GM23248 (cell line): ENCODE data around the gene DIP2C. TPM values are rescaled to one million over a fixed set of nuclear protein-coding genes. Genes with fewer than 3 reads are reported as not detected.

Experiments
- DNase-seq: peaks from one replicate; pipeline ENCODE4 v3.0.0-alpha.2; 2015
- H2AFZ ChIP-seq: fragments of 200-600 bp; sonication (generic); 2 replicates; pipeline ENCODE4 v1.6.1; 2016; ENCODE audit warnings: antibody characterized with exemption
- H3F3A ChIP-seq: fragments of 200-600 bp; sonication (generic); 2 replicates; pipeline ENCODE4 v1.6.1; 2016; ENCODE audit warnings: mild to moderate bottlenecking, antibody characterized with exemption, mixed run types; ENCODE audit not compliant: insufficient read depth
- H3K27ac ChIP-seq: fragments of 200-600 bp; sonication (generic); 2 replicates; pipeline ENCODE4 v1.5.1; 2016; ENCODE audit warnings: mild to moderate bottlenecking
- H3K27me3 ChIP-seq: fragments of 200-600 bp; sonication (generic); replicated peaks from 2 replicates; pipeline ENCODE4 v1.6.1; 2016; ENCODE audit warnings: mild to moderate bottlenecking; ENCODE audit not compliant: insufficient read depth
- H3K36me3 ChIP-seq: fragments of 200-600 bp; sonication (generic); 2 replicates; pipeline ENCODE4 v1.6.1; 2016; ENCODE audit warnings: low read depth, mild to moderate bottlenecking
- H3K4me1 ChIP-seq: fragments of 200-600 bp; sonication (generic); 2 replicates; pipeline ENCODE4 v1.6.1; 2016; ENCODE audit warnings: mild to moderate bottlenecking; ENCODE audit not compliant: insufficient read depth
- H3K4me2 ChIP-seq: fragments of 200-600 bp; sonication (generic); one replicate; pipeline ENCODE4 v1.6.1; 2016; ENCODE audit warnings: mild to moderate bottlenecking; ENCODE audit not compliant: unreplicated experiment
- H3K4me3 ChIP-seq: fragments of 200-600 bp; sonication (generic); 2 replicates; pipeline ENCODE4 v1.5.1; 2016; ENCODE audit warnings: mild to moderate bottlenecking
- H3K79me2 ChIP-seq: fragments of 200-600 bp; sonication (generic); 2 replicates; pipeline ENCODE4 v1.6.1; 2016; ENCODE audit warnings: mild to moderate bottlenecking; ENCODE audit not compliant: insufficient read depth
- H3K9ac ChIP-seq: fragments of 200-600 bp; sonication (generic); 2 replicates; pipeline ENCODE4 v1.6.1; 2016; ENCODE audit warnings: mild to moderate bottlenecking
- H3K9me2 ChIP-seq: fragments of 200-600 bp; sonication (generic); 2 replicates; pipeline ENCODE4 v1.6.1; 2016; ENCODE audit warnings: mixed run types, mild to moderate bottlenecking, moderate library complexity; ENCODE audit not compliant: insufficient read depth
- H3K9me3 ChIP-seq: fragments of 200-600 bp; sonication (generic); one replicate; pipeline ENCODE4 v1.6.1; 2017; ENCODE audit warnings: low read depth
- H4K20me1 ChIP-seq: fragments of 200-600 bp; sonication (generic); 2 replicates; pipeline ENCODE4 v1.6.0; 2016; ENCODE audit not compliant: insufficient read depth
- EZH2 ChIP-seq: fragments of 200-600 bp; sonication (generic); IDR thresholded peaks from 2 replicates; pipeline ENCODE4 v1.6.1; 2018; ENCODE audit warnings: antibody characterized with exemption, mild to moderate bottlenecking; ENCODE audit not compliant: insufficient read depth, poor library complexity, severe bottlenecking
- EZH2phosphoT487 ChIP-seq: fragments of 200-600 bp; sonication (generic); IDR thresholded peaks from 2 replicates; pipeline ENCODE4 v1.6.1; 2018; ENCODE audit warnings: antibody characterized with exemption, moderate library complexity, mild to moderate bottlenecking, low read depth; ENCODE audit not compliant: insufficient read depth
- WGBS, 2 experiments: methylation state at CpG; one replicate each; pipeline ENCODE4 v1.1.6; 2015 to 2017; ENCODE audit warnings: low lambda C conversion rate in 2 of 2, low coverage in 1 of 2; ENCODE audit errors: missing lambda C conversion rate in 2 of 2; 5-methylcytosine and 5-hydroxymethylcytosine counted together
- in situ Hi-C: fragments of 300-500 bp; cut with MboI; formaldehyde crosslinking; loops from 2 replicates; pipeline ENCODE4 v1.15.0; 2020
- polyA plus RNA-seq: library from polyadenylated mRNA; unstranded; fragments of >200 nt; fragmentation: Nextera tagmentation; extraction: Ambion mirVana; gene quantifications from 2 replicates; pipeline ENCODE4 v1.2.1, GENCODE V29; 2016
- total RNA-seq: library from RNA; depleted of rRNA; stranded (reverse); fragments of >200 nt; shearing (Covaris generic); gene quantifications from 2 replicates; pipeline ENCODE4 v1.2.3, GENCODE V29; 2014

The DIP2C gene
- total and polyA plus RNA-seq, 2 experiments from 2014 or later: 12.0 to 13.1 TPM

GRCh38 chr10:623477-624311 is 65.8 kb downstream of the DIP2C start:
- Histone ChIP-seq H3K27me3 (no peaks in the 10 kb centered on the region), H3K4me3 (no peak overlapping the region), H3K9me3 (no peaks in the 10 kb centered on the region), H3K79me2 (peaks cover 96% of the 10 kb centered on the region), H2AFZ (no peak overlapping the region), H3K4me2 (no peak overlapping the region), H3K4me1 (peaks cover 15% of the 10 kb centered on the region; the same call in 1 of the 2 replicates), H3K9me2 (no peaks in the 10 kb centered on the region), H3K36me3 (no peaks in the 10 kb centered on the region), H3F3A (no peaks in the 10 kb centered on the region), H3K27ac (no peak overlapping the region), H3K9ac (no peak overlapping the region), H4K20me1 (no peaks in the 10 kb centered on the region)
- TF ChIP-seq EZH2phosphoT487: no peak
- TF ChIP-seq EZH2: no peak
- 88 to 90% methylated on average over 12 to 24 of the region's 24 CpGs for WGBS, 2 experiments
- in situ Hi-C loops: no loop called here
- DNase-seq: no peak

- 92 to 97% methylated on average over 18 to 19 of the region's 19 CpGs for WGBS, 2 experiments
- in situ Hi-C loops: no loop called here
- Histone ChIP-seq H3F3A (no peaks in the 10 kb centered on the region), H3K36me3 (no peaks in the 10 kb centered on the region), H3K9ac (no peak overlapping the region), H2AFZ (no peak overlapping the region), H3K79me2 (peaks cover 96% of the 10 kb centered on the region), H3K27ac (no peak overlapping the region), H3K4me2 (no peak overlapping the region), H3K4me1 (peaks cover 15% of the 10 kb centered on the region; the same call in 1 of the 2 replicates), H3K4me3 (no peak overlapping the region), H4K20me1 (no peaks in the 10 kb centered on the region), H3K9me2 (no peaks in the 10 kb centered on the region), H3K27me3 (no peaks in the 10 kb centered on the region), H3K9me3 (no peaks in the 10 kb centered on the region)
- no peak for TF ChIP-seq EZH2
- no peak for TF ChIP-seq EZH2phosphoT487
- no peak for DNase-seq
Measured at GRCh38 chr10:623014-623413, 66.5 kb downstream of the DIP2C start.

- H4K20me1 ChIP-seq: no peaks in the 10 kb centered on the region
- no peaks in the 10 kb centered on the region for H3F3A ChIP-seq
- no peak overlapping the region for H3K4me2 ChIP-seq
- H3K4me3 ChIP-seq: no peak overlapping the region
- TF ChIP-seq EZH2 (no peak), EZH2phosphoT487 (no peak)
- 87% methylated on average over 13 of the region's 13 CpGs for WGBS, 2 experiments
- H2AFZ ChIP-seq: no peak overlapping the region
- no peak for DNase-seq
- in situ Hi-C loops: no loop called here
- H3K27me3 ChIP-seq: no peaks in the 10 kb centered on the region
- no peaks in the 10 kb centered on the region for H3K9me3 ChIP-seq
- H3K36me3 ChIP-seq: no peaks in the 10 kb centered on the region
- H3K79me2 ChIP-seq: peaks cover 96% of the 10 kb centered on the region
- H3K9ac ChIP-seq: no peak overlapping the region
- no peak overlapping the region for H3K27ac ChIP-seq
- peaks cover 15% of the 10 kb centered on the region; the same call in 1 of the 2 replicates for H3K4me1 ChIP-seq
- no peaks in the 10 kb centered on the region for H3K9me2 ChIP-seq
Measured at GRCh38 chr10:621981-622740, 67.3 kb downstream of the DIP2C start.

GRCh38 chr10:621513-621912 is 68.0 kb downstream of the DIP2C start:
- in situ Hi-C loops: no loop called here
- no peaks in the 10 kb centered on the region for H3F3A ChIP-seq
- no peak overlapping the region for H2AFZ ChIP-seq
- DNase-seq: no peak
- H3K4me2 ChIP-seq: no peak overlapping the region
- WGBS, 2 experiments: 83 to 86% methylated on average over 13 of the region's 13 CpGs
- TF ChIP-seq EZH2: no peak
- no peak for TF ChIP-seq EZH2phosphoT487
- no peaks in the 10 kb centered on the region for H3K36me3 ChIP-seq
- H3K79me2 ChIP-seq: peaks cover 96% of the 10 kb centered on the region
- H4K20me1 ChIP-seq: no peaks in the 10 kb centered on the region
- H3K9me3 ChIP-seq: no peaks in the 10 kb centered on the region
- H3K9ac ChIP-seq: no peak overlapping the region
- H3K27ac ChIP-seq: no peak overlapping the region
- H3K9me2 ChIP-seq: no peaks in the 10 kb centered on the region
- peaks cover 15% of the 10 kb centered on the region; the same call in 1 of the 2 replicates for H3K4me1 ChIP-seq
- H3K4me3 ChIP-seq: no peak overlapping the region
- no peaks in the 10 kb centered on the region for H3K27me3 ChIP-seq
